Memory B cell (primary cell): Measurements from ENCODE around the gene CD38.
A peak's percentile ranks its signal among the peaks of the same experiment; 100 is the strongest.
"Not testable (repeated sequence)": the region's sequence is repeated elsewhere in the genome, so short reads cannot be mapped to it uniquely, and the experiment has no call there.

Experiments
- ATAC-seq: fragments of 150-1000 bp; cut with Tn5 transposase; 2 replicates; pipeline ENCODE4 v1.10.0; 2021; ENCODE audit warnings: low read depth, mild to moderate bottlenecking, moderate library complexity
- DNase-seq, 2 donors: peaks; one replicate each; pipeline ENCODE4 v3.0.0; 2022; ENCODE audit warnings: low spot score in 2 of 2
- H3K27ac Mint-ChIP-seq: one replicate; pipeline ENCODE4 v1.8.0; 2022; ENCODE audit warnings: mild to moderate bottlenecking, moderate library complexity, mixed read lengths
- H3K27me3 Mint-ChIP-seq: one replicate; pipeline ENCODE4 v1.8.0; 2022; ENCODE audit warnings: mixed read lengths
- H3K36me3 Mint-ChIP-seq: one replicate; pipeline ENCODE4 v1.8.0; 2022; ENCODE audit warnings: mild to moderate bottlenecking, mixed read lengths
- H3K4me1 Mint-ChIP-seq: one replicate; pipeline ENCODE4 v1.8.0; 2022; ENCODE audit warnings: mixed read lengths
- H3K4me3 Mint-ChIP-seq: one replicate; pipeline ENCODE4 v1.8.0; 2022; ENCODE audit warnings: mild to moderate bottlenecking, moderate library complexity, mixed read lengths
- H3K9me3 Mint-ChIP-seq: one replicate; pipeline ENCODE4 v1.8.0; 2022; ENCODE audit warnings: mixed read lengths

The CD38 gene

GRCh38 chr4:15841194-15841730 lies 63.1 kb downstream of the CD38 start:
- not testable (repeated sequence) for H3K27ac Mint-ChIP-seq, DNase-seq, H3K36me3 Mint-ChIP-seq, H3K27me3 Mint-ChIP-seq, H3K4me3 Mint-ChIP-seq, ATAC-seq, H3K9me3 Mint-ChIP-seq, H3K4me1 Mint-ChIP-seq

DNA sequence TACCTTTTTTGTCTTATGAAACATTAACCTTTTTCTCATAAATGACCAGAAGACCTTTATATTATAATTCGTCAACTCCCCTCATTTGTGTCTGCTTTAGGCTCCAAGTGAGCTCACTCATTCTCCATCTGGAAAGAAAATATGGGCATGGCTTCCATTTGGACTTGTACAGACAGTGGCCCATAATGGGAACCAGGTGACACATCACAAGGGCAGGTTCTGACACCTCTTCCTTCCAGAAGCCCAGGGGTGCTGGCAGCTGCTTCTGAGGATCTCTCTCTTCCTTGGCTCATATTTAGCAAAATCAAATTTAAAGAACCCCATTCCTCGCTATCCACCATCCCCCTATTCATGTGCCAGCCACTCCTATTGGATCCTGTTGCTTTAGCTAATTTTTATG lies 69.6 kb downstream of the CD38 start:
- Mint-ChIP-seq H3K36me3 (no peaks in the 10 kb centered on the region), H3K27ac (no peak overlapping the region), H3K4me1 (no peaks in the 10 kb centered on the region), H3K27me3 (no peaks in the 10 kb centered on the region), H3K4me3 (no peak overlapping the region), H3K9me3 (no peaks in the 10 kb centered on the region)
- no peak for ATAC-seq
- no peak for DNase-seq

GRCh38 chr4:15848191-15848842 lies 70.2 kb downstream of the CD38 start:
- Mint-ChIP-seq H3K27me3 (no peaks in the 10 kb centered on the region), H3K36me3 (no peaks in the 10 kb centered on the region), H3K9me3 (no peaks in the 10 kb centered on the region), H3K27ac (no peak overlapping the region), H3K4me1 (no peaks in the 10 kb centered on the region), H3K4me3 (no peak overlapping the region)
- ATAC-seq (no peak), DNase-seq (no peak)

GRCh38 chr4:15851969-15852368 lies 73.8 kb downstream of the CD38 start:
- DNase-seq: no peak
- Mint-ChIP-seq H3K4me3 (no peak overlapping the region), H3K4me1 (no peaks in the 10 kb centered on the region), H3K36me3 (no peaks in the 10 kb centered on the region), H3K27me3 (peaks cover 2% of the 10 kb centered on the region), H3K27ac (no peak overlapping the region), H3K9me3 (no peaks in the 10 kb centered on the region)
- no peak for ATAC-seq

GRCh38 chr4:15852524-15852923 lies 74.4 kb downstream of the CD38 start:
- Mint-ChIP-seq H3K36me3 (no peaks in the 10 kb centered on the region), H3K27me3 (peaks cover 4% of the 10 kb centered on the region), H3K9me3 (no peaks in the 10 kb centered on the region), H3K4me3 (no peak overlapping the region), H3K27ac (no peak overlapping the region), H3K4me1 (no peaks in the 10 kb centered on the region)
- ATAC-seq (no peak), DNase-seq (no peak)

- H3K4me3 Mint-ChIP-seq: no peak overlapping the region
- peaks cover 6% of the 10 kb centered on the region for H3K27me3 Mint-ChIP-seq
- no peak overlapping the region for H3K27ac Mint-ChIP-seq
- H3K36me3 Mint-ChIP-seq: no peaks in the 10 kb centered on the region
- DNase-seq: no peak
- H3K4me1 Mint-ChIP-seq: no peaks in the 10 kb centered on the region
- no peaks in the 10 kb centered on the region for H3K9me3 Mint-ChIP-seq
- ATAC-seq: no peak
Measured at GRCh38 chr4:15853345-15853744, 75.2 kb downstream of the CD38 start.

GRCh38 chr4:15855804-15856475 lies 77.8 kb downstream of the CD38 start:
- no peak for DNase-seq
- H3K4me1 Mint-ChIP-seq: no peaks in the 10 kb centered on the region
- H3K4me3 Mint-ChIP-seq: no peak overlapping the region
- H3K36me3 Mint-ChIP-seq: no peaks in the 10 kb centered on the region
- peaks cover 6% of the 10 kb centered on the region for H3K27me3 Mint-ChIP-seq
- H3K27ac Mint-ChIP-seq: no peak overlapping the region
- no peaks in the 10 kb centered on the region for H3K9me3 Mint-ChIP-seq
- no peak for ATAC-seq

- not testable (repeated sequence) for H3K4me3 Mint-ChIP-seq, H3K4me1 Mint-ChIP-seq, H3K36me3 Mint-ChIP-seq, H3K27me3 Mint-ChIP-seq, H3K9me3 Mint-ChIP-seq, DNase-seq, H3K27ac Mint-ChIP-seq
- ATAC-seq: peak; percentile 72
Measured at GRCh38 chr4:15861198-15861597, 83.1 kb downstream of the CD38 start.

DNA sequence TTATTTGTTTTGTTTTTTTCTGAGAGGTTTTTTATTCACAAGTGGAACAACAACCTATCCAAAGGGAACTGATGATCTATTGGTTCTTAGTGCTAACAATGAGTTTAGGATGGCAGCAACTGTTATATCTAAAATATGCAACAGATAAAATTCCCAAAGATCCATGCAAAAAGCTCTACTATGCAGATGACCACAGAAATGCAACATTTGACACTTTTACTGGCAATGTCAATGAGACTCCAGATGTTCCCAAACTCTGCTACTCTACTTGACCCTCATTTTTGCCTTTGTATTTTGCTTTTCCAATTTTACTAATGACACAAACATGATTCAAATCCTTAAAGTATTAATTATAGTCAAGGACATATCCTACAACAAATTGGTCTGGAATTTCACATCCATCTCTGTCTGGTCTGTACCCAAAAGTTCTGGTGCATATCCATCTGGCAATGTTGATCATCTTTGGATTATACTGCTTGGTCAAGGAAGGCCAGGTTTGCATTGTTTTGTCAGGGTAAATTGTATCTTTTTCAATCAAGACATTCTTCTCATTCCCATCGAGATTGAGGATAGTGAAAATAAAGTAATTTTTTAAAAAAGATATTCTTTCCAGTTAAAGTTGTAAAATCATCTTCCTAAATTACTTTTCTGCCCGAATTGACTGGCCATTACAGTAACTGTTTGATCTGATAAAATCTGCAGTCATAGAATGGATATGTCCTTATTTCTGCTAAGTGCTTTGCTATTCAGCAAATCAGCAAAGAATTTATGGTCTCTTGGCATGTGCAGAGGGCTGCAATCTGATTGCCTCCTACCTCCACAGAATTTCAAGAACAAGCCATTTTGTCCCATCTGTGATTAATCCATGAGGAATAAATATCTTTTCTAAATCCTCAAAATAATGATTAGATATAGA lies 86.8 kb downstream of the CD38 start:
- no peak overlapping the region for H3K27ac Mint-ChIP-seq
- no peak for DNase-seq
- peaks cover 2% of the 10 kb centered on the region for H3K27me3 Mint-ChIP-seq
- no peaks in the 10 kb centered on the region for H3K36me3 Mint-ChIP-seq
- no peaks in the 10 kb centered on the region for H3K4me1 Mint-ChIP-seq
- ATAC-seq: no peak
- no peaks in the 10 kb centered on the region for H3K9me3 Mint-ChIP-seq
- H3K4me3 Mint-ChIP-seq: no peak overlapping the region

GRCh38 chr4:15868111-15868510 lies 90.0 kb downstream of the CD38 start:
- no peak for DNase-seq
- Mint-ChIP-seq H3K27me3 (no peaks in the 10 kb centered on the region), H3K9me3 (no peaks in the 10 kb centered on the region), H3K4me1 (no peaks in the 10 kb centered on the region), H3K4me3 (no peak overlapping the region), H3K36me3 (peaks cover 2% of the 10 kb centered on the region), H3K27ac (no peak overlapping the region)
- no peak for ATAC-seq

GRCh38 chr4:15868826-15869413 lies 90.8 kb downstream of the CD38 start:
- Mint-ChIP-seq H3K36me3 (peaks cover 2% of the 10 kb centered on the region), H3K4me3 (no peak overlapping the region), H3K27me3 (no peaks in the 10 kb centered on the region), H3K27ac (no peak overlapping the region), H3K4me1 (no peaks in the 10 kb centered on the region), H3K9me3 (no peaks in the 10 kb centered on the region)
- ATAC-seq (no peak), DNase-seq (no peak)

- Mint-ChIP-seq H3K4me1 (no peaks in the 10 kb centered on the region), H3K9me3 (no peaks in the 10 kb centered on the region), H3K27me3 (no peaks in the 10 kb centered on the region), H3K4me3 (no peak overlapping the region), H3K27ac (no peak overlapping the region), H3K36me3 (peaks cover 2% of the 10 kb centered on the region)
- ATAC-seq (no peak), DNase-seq (no peak)
Measured at GRCh38 chr4:15870079-15870478, 92.0 kb downstream of the CD38 start.

DNA sequence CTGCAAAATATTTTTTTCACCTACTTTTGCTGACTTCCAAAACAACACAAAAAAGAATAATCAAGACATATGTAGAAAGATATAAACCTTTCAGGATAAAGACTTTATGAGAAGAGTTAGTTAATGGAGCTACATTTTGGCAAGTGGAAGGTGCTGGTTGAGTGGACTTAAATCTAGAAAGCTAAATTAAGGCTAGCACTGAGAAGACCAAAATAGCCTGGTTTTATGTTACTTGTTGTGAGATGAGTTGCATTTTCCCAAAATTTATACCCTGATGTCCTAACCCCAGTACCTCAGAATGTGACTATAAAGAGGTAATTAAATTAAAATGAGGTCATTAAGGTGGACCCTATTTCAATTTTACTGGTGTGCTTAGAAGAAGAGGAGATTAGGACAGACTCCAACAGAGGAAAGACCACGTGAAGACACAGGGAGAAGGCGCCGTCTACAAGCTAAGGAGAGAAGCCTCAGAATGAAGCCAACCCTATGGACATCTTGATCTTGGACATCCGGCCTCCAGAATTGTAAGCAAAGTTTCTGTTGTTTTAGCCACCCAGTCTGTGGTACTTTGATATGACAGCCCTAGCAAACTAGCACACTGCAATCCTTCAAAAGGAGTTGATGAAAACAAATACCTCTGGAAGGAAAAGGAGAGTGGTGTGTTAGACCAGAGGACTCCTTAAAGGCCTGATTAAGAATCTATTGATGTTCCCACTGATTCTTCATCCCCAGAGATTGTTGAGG lies 93.0 kb downstream of the CD38 start:
- DNase-seq: no peak
- Mint-ChIP-seq H3K36me3 (peaks cover 2% of the 10 kb centered on the region), H3K27me3 (peaks cover 2% of the 10 kb centered on the region)

More for the DNA sequence above, 93.0 kb downstream of the CD38 start:
- Mint-ChIP-seq H3K27ac (no peak overlapping the region), H3K4me3 (no peak overlapping the region), H3K9me3 (no peaks in the 10 kb centered on the region), H3K4me1 (no peaks in the 10 kb centered on the region)
- ATAC-seq: no peak
